NCI-H2171 treated with DMSO at 0.1 percent for 48 hours (cell line): ENCODE measurements around the gene KRTAP16-1.

Source experiments
- DNase-seq: peaks from one replicate; lab custom pipeline; 2025; lab: John Stamatoyannopoulos, UW

KRTAP16-1 gene

GRCh38 chr17:41329279-41329948 lies 20.3 kb upstream of the KRTAP16-1 start:
- DNase-seq: no peak

GRCh38 chr17:41328207-41328606 lies 19.1 kb upstream of the KRTAP16-1 start:
- no peak for DNase-seq

DNA sequence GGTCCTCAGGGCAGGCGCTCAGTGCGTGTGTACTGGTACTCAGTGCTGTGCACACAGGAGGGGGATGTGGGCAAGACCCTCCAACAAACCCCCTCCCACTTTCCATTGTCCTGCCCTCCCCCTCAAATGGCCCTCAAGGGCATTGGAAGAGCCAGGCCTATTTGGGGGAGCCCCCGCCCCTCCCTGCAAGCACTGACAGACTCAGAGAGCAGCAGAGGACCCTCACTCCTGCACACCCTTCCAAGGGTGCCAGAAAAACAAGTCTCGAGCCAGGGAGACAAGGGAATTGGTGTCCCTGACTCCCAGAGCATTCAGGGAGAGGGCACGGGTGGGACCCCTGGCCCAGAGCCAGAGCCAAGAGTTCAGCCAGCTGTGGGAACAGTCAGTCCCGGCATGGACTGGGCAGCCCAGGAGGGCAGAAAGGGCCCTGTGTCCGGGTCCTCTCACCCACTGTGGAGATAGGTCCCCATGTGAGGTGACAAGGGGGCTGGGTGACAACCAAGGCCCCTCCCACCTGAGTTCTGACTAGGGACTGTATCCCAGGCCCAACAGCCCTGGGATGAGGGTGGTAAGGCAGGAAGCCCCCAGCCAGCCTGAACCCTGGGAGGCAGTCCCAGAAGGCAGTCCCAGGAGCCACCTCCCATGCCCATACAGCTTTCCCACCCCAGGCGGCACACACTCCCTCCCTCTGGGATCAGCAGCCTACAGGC lies 18.5 kb upstream of the KRTAP16-1 start:
- DNase-seq: no peak

DNA sequence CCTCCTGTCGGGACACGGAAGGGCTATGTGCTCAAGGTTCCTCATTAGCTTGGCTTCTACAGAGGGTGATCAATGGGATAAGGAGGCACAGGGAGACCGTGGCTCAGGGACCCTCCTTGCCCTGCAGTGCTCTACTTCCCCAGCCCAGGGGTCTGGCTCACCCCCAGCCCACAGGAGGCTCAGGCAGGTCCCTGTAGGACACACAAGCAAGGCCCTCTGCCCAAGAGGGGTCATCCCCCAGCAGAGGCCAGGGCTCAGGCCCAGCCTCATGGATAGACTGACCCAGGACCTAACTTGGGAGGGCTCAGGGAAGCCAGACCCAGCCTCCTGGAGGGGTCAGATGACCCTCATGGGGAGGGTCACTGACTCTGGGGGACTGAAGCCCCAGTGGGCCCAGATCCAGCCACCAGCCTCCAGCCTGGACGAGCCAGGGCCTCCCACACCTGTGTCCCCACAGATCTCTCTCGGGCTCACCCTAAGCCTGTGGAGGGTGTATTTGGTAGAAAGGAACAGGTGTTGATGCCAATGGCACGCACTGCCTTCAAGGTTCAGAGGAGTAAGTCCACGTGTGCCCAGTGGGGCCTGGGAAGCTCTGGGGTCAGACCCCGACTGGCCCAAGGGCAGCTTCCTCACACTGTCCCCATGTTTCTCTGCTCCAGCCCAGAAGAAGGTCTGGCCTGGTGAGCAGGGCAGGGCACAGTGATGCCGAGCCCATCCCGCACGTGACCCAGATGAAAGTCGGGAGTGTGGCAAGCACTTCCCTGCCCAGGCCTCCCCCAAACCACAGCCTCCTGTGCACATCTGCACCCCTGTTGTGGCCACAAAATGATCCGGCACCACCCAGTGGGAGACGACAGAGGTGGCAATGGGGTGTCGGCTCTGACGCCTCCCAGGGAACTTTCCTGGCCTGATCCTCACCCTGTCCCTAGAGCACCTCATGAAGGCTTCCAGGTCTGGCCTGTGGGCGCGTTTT lies 17.4 kb upstream of the KRTAP16-1 start:
- DNase-seq: no peak

- DNase-seq: no peak
These were observed 16.5 kb upstream of the KRTAP16-1 start for GRCh38 chr17:41325611-41326010.

DNA sequence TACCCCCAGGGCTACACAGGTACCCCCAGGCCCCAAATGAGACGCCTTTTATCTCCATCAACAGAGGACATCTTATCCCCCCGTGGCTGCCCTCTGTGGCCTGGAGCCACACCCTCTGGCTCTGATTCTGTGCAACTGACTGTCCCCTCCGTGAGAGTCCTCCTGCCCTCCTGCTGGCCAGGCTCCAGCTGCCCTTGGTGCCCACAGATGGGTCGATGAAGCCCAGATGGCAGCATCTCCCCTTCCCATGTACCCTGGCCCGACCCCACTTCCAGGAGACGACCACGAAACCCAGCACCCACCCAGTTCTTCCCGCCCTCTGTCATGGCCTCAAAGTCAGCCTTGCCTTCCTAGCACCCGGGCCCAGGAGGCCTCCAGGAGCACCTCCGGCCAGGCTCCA lies 16.0 kb upstream of the KRTAP16-1 start:
- DNase-seq: no peak

GRCh38 chr17:41324180-41325075 lies 15.3 kb upstream of the KRTAP16-1 start:
- DNase-seq: no peak

DNA sequence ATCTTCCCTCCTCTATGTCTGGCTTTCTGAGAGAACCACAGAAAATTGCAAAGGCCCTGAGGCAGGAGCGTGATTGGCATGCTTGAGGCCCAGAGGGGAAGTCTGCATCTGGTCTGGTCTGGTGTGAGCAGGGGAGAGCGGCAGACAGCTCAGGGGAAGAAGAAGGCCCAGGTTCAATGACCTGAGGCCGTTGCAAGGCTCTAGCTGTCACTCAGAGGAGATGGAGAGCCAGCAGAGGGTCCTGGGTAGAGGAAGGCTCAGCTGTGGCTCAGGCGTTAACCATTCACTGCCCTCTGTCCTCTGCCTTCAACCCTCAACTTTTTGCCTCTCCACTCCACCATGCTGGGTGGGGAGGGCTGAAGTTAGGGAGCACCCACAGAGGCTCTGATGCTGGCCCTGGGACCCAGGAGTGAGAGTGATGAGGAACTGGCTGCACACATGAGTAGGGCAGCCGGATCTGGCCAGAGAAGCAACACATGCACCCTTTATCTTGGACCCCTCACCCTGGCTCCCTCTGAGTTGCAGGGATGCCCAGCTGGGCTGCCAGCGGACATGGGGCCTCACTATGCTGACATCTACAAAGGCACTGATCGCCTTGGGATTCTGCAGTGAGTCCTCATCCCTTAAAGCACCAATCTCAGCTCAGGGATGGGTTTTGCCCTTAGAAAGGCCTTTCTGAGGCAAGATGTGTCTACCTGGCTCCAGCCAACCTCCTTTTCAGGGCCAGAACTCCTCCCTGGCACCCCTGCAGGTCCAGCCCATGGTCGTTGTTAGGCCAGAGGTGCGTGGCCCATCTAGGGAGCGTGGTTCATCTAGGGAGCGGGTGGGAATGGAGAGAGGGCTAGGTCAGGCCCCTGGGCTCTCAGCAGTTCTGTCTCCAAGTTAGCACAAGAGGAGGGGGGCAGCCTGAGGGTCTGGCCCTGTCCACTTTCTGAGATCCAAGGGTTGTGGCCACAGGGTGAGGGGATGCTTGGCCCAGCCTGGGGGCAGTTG lies 14.1 kb upstream of the KRTAP16-1 start:
- no peak for DNase-seq

- DNase-seq: peak; percentile 17
These were observed 13.2 kb upstream of the KRTAP16-1 start for GRCh38 chr17:41322094-41322902.

GRCh38 chr17:41318231-41318630 lies 9.1 kb upstream of the KRTAP16-1 start:
- no peak for DNase-seq

- no peak for DNase-seq
These were observed 6.8 kb upstream of the KRTAP16-1 start for GRCh38 chr17:41315814-41316445.

DNA sequence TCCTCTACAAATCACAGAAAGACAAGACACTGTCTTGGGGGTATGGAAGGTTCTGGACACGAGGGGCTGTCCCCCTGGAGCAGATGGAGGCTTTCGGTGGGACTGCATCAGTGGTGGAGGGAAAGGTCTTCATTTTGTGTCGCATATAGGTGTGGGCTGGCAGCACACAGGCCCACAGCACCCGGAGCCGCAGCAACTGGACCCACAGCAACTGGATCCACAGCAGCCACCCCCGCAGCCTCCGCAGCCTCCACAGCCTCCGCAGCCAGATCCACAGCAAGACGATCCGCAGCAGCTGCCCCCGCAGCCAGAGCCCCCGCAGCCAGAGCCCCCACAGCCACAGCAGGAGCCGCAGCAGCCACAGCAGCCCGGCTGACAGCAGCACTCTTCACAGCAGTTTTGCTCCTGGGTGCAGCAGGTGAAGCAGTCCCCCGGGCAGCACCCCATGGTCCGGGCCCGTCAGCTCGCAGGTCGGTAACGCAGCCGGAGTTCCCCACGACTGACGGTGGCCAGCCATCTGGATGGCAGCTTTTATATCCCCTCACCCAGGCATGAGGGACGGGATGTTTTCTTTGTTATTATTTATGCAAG lies 6.2 kb upstream of the KRTAP16-1 start, which contains the start of gene KRTAP17-1:
TSS of gene KRTAP17-1 (minus strand) at position 507 of the 591 bp plus-strand sequence. CDS start at position 447, 60 bp downstream.
- DNase-seq: no peak

GRCh38 chr17:41311111-41311510 lies 2.0 kb upstream of the KRTAP16-1 start:
- DNase-seq: no peak

DNA sequence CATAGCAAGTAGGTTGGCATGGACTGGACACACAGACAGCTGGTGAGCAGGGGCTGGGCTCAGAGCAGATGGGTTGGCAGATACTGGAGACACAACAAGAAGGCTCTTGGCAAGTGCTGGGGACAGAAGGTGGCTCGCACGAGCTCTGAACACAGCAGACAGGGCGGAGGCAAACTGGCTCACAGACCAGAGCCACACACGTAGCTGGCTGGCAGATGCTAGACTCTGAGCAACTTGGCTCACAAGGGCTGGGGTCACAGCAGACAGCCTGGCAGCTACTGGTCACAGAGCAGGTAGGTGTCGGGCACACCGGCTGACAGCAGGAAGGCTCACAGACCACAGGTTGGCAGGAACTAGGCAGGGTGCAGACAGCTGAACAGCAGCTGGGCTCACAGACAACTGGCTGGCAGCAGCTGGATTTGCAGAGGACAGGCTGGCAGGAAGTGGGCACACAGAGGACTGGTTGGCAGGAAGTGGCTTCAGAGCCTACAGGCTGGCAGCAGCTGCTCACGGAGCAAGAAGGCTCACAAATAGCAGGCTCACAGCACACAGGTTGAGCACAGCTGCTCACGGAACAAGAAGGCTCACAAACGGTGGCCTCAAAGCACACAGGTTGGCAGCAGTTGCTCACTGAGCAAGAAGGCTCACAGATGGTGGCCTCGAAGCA lies 725 bp downstream of the KRTAP16-1 start:
- DNase-seq: peak; percentile 47

- peak; percentile 26 for DNase-seq
These were observed 1.5 kb downstream of the KRTAP16-1 start for GRCh38 chr17:41307647-41308046.

GRCh38 chr17:41304091-41304490 lies 5.0 kb downstream of the KRTAP16-1 start:
- no peak for DNase-seq

- no peak for DNase-seq
These were observed 6.1 kb downstream of the KRTAP16-1 start for GRCh38 chr17:41302981-41303380.
